NAMALWA (cell line): ENCODE results near the gene NALCN.
"Not testable (repeated sequence)": the region's sequence is repeated elsewhere in the genome, so short reads cannot be mapped to it uniquely, and the experiment has no call there.

Experiments
- DNase-seq: peaks from one replicate; pipeline ENCODE4 v3.0.0-alpha.2; 2015; ENCODE audit warnings: low spot score

The NALCN gene

DNA sequence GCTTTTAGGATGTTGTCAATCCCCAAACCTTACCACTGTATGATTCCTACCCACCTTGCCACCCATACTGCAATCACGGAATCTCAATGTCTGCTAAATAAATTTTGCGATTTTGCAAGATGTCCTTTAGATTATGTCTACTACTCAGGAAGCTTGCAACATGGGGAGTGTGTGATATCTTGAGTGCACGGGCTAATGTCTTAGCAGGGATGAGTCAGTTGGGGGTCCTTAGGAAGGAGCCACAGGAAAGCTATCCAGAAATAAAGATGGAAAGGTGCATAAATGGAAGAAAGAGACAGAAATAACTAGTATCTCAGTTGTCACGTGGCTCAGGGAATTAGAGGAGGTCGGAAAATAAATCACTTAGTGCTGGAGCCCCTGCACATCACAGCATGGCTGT, 77.1 kb downstream of the NALCN start:
- no peak for DNase-seq

DNA sequence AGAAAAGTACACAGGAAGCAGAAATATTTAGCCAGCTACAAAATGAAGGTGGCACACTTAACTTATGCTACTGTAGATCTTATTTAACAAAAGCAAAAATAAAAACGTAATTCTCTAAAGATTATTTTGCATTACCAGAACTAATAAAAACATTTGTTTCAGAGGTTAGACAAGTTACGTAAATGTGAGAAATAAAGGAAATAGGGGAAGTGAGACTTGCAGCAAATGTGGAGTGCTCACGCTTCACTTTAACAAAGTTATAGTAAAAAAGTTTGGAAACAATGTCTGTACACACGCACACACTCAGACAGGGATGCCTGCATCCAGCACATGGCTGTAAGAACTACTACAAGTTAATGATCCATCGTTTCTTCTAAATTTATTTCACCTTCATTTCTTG, 83.7 kb downstream of the NALCN start:
- DNase-seq: no peak

GRCh38 chr13:101331731-101332130, 84.6 kb downstream of the NALCN start:
- no peak for DNase-seq

DNA sequence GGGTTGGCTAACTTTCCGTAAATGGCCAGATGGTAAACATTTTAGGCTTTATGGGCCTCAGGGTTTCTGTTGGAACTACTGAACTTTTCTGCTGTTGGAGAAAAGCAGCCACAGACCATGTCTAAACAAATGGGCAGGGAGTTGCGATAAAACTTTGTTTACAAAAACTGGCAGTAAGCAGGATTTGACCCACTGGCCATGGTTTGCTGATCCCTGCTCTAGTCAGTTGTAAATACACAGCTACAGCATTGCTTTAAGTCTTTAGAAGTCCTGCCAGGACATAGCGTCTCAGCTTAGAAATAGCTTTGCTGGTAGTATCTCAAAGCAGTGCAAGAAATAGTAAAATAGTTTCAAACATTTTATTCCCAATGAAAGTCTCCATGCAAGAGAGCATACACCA, 88.4 kb downstream of the NALCN start:
- no peak for DNase-seq

DNA sequence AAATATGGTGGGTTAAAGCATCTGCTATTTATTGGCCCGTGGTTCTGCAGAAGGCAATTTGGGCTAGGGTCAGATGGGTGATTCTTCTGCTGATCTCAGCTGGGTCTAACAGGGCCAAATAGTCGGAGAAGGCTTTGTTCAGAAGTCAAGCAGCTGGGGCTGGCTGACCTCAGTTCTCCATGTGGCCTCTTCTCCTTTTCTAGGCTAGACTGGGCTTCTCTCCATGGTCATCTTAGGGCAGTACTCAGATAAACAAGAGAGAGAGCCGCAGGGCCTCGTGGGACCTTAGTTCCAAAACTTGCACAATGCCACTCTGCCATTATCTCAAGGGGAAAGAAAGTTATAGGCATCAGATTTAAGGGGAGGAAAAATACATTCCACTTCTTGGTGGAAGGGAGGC, 89.6 kb downstream of the NALCN start:
- DNase-seq: no peak

DNA sequence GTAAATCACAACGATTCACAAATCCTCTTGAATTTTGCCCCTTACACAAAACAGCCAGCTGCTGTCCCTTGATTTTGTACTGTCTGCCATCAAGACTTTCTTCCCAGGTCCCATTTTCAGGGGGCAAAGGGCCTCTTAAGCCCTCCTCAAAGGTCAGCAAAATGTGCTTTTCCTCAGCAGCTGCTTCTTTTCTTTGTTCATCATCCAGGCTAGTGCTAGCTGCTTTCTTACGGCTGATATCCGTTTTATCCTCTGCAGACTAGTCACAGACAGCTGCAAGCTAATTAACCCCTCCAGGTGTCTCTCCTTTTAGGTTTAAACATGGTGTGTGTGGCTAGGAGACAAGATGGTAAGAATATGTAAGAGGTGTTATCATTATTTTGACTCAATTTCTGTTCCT, 90.9 kb downstream of the NALCN start:
- DNase-seq: no peak

- no peak for DNase-seq
Measured at GRCh38 chr13:101323601-101324000, 92.7 kb downstream of the NALCN start.

DNA sequence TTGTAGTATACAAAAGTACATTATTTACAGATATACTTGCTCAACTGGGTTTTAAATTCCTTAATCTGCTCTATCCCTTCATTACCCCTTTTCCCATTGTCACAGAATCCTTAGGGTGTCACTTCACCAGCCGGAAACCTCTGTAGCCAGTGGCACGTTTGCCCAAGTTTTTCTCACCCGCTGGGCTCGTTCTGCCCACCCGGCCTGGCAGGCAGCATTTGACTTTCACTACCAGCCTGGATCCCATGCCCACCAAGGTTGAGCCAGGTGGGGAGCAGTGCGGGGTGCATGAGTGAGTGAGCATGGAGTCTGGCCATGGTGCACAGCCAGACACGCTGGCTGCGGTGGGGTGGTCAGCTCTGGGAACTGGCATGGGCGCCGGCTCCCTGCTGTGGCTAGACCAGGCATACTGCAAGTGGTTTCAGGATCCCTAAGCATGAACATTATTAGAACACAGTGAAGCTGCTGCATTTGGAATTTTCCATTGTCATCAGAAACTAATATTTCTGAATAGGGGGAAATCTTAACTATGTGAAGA, 98.3 kb downstream of the NALCN start:
- DNase-seq: no peak

DNA sequence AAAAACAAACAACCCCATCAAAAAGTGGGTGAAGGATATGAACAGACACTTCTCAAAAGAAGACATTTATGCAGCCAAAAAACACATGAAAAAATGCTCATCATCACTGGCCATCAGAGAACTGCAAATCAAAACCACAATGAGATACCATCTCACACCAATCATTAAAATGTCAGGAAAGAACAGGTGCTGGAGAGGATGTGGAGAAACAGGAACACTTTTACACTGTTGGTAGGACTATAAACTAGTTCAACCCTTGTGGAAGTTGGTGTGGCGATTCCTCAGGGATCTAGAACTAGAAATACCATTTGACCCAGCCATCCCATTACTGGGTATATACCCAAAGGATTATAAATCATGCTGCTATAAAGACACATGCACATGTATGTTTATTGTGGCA, 102.8 kb downstream of the NALCN start:
- DNase-seq: not testable (repeated sequence)

- no peak for DNase-seq
Measured at GRCh38 chr13:101309014-101309619, 107.2 kb downstream of the NALCN start.

- no peak for DNase-seq
Measured at GRCh38 chr13:101308247-101309013, 107.9 kb downstream of the NALCN start.

DNA sequence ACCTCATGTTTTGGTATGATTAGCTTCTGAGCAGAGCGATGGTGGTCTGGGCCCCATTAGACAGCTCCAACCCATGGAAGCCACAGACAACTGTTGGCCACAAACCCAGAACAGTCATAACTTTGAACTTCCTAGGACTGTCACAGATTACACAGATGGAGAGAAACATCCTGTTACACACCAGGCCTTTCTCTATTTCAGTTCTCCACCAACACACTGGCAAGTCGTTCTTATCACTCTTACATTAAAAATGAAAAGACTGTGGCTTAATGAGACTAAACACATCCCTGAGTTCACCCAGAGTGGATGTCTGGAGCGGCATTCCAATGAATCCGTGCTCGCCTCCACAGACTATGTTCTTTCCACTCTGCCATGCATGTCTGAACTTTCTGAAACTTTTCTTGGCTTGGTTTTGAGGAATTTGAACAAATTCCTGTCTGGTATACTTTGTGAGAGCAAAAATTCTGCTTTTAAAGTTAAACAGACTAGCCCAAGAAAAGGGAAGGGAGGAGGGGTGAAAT, 109.1 kb downstream of the NALCN start:
- DNase-seq: no peak

DNA sequence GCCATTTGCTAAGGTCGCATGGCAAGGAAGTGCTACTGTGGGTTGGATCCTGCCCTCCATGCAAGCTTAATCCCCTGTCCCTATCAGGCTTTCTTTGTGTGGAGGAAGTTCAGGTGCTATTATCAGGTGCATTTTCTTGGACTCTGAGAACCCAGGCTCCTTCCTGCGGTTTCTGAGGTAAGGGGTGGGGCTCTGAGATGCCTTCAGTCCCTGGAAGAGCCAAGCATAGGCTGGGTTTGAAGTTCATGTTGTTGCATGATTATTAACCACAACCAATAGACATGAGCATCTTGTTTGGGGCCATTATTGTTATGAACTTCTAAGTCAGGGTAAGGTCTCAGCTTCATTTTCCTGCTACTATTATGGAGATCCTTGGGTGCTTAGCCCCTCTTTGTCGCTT, 109.5 kb downstream of the NALCN start:
- no peak for DNase-seq

DNA sequence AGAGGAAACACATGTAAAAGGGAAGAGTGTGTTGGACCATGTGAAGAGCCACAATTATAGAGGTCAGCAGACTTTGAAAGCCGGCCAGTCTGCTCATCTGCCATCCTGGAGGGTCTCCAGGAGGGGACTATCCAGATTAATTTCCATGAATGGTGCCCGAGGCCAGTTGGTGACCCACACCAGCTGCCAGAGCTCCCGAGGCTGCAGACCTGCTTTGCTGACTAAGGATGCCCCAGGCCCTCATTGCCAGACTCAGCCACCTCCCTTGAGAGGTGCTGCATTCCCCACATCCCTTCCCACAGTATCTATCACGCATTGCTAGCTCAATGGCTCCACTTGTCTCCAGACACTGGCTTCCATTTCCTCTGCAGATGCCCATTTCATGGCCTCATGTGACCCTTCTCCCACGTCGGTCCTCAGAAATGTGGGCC, 110.3 kb downstream of the NALCN start:
- no peak for DNase-seq

- DNase-seq: no peak
Measured at GRCh38 chr13:101303521-101303920, 112.8 kb downstream of the NALCN start.

- no peak for DNase-seq
Measured at GRCh38 chr13:101301053-101301452, 115.3 kb downstream of the NALCN start.

DNA sequence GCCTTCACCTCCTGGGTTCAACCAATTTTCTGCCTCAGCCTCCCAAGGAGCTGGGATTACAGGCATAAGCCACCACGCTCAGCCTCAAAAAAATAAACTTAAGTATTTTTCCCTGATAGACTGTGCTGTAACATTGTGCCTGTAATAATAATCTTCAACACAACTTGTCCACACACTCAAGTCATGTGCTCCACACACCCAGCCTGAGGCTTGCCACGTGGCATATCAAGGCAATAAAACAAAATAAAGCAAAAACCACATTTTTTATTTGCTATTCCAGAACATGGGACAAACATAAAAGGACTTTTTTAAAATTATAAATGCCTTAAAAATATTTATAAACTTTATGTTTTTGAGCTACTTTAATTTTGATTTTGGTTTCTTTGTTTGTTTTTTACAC, 115.8 kb downstream of the NALCN start:
- no peak for DNase-seq

GRCh38 chr13:101298517-101298916, 117.8 kb downstream of the NALCN start:
- no peak for DNase-seq

- DNase-seq: no peak
Measured at GRCh38 chr13:101297794-101298193, 118.5 kb downstream of the NALCN start.

DNA sequence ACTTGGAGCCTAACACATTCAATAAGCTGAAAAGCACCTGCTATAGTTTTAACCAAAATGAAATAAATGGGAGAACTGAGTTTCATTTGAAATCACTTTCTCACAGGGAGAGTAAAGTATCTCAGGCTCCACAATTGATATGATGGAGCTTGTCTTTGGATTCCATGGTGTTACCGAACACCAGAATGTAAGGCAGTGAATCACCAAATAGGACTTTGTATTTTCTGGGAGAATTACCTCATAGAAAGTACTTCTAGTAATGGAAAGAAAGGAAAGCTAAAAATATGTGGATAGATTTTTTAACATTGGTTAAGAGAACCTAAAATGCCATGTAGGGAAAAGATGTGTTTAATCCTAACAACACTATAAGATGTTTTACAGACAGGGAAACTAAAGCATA, 123.6 kb downstream of the NALCN start:
- no peak for DNase-seq

GRCh38 chr13:101291646-101292515, 124.4 kb downstream of the NALCN start:
- no peak for DNase-seq

GRCh38 chr13:101291206-101291605, 125.1 kb downstream of the NALCN start:
- no peak for DNase-seq
